Panc1 (cell line): Measurements from ENCODE around the gene MST1R. TPM values are rescaled to one million over a fixed set of nuclear protein-coding genes. Genes with fewer than 3 reads are reported as not detected.

Experiments
- ATAC-seq: fragments of 200-7000 bp; cut with Tn5 transposase; 2 replicates; pipeline ENCODE4 v1.9.1; 2020; ENCODE audit warnings: mild to moderate bottlenecking, moderate library complexity
- BruUV-seq: library from RNA; stranded (reverse); fragments of 400-500 nt; replicated peaks from 2 replicates; lab custom pipeline; 2021; lab: Mats Ljungman, UMichigan
- CTCF ChIA-PET: fragments of 300-600 bp; sonication (Branson Sonifier 250); formaldehyde crosslinking; loops from one replicate; lab custom pipeline; 2022; ENCODE audit warnings: antibody characterized with exemption; lab: Charles Lee
- POLR2A ChIA-PET: fragments of 300-600 bp; sonication (Branson Sonifier 250); formaldehyde crosslinking; loops from one replicate; lab custom pipeline; 2022; ENCODE audit warnings: antibody characterized with exemption; lab: Charles Lee
- DNase-seq: peaks from one replicate; pipeline ENCODE4 v3.0.0-alpha.2; 2010; ENCODE audit warnings: low read depth, low spot score
- H3K27ac ChIP-seq: 2 replicates; pipeline ENCODE4 v1.5.1; 2011; ENCODE audit warnings: mild to moderate bottlenecking, low read length, inconsistent platforms
- H3K27me3 ChIP-seq: fragments of 200-500 bp; sonication (Bioruptor generic); 2 replicates; pipeline ENCODE4 v1.6.0; 2014; ENCODE audit warnings: low read length, inconsistent platforms; ENCODE audit not compliant: control insufficient read depth, insufficient read depth
- H3K36me3 ChIP-seq: fragments of 200-500 bp; sonication (Bioruptor generic); 2 replicates; pipeline ENCODE4 v1.5.1; 2014; ENCODE audit warnings: inconsistent platforms, mild to moderate bottlenecking, low read length, moderate library complexity; ENCODE audit not compliant: control insufficient read depth, insufficient read depth
- H3K4me1 ChIP-seq: 2 replicates; pipeline ENCODE4 v1.5.1; 2011; ENCODE audit warnings: inconsistent platforms, mild to moderate bottlenecking, low read length, moderate library complexity; ENCODE audit not compliant: control insufficient read depth, insufficient read depth
- H3K4me3 ChIP-seq, 2 experiments: 2 replicates each; pipeline ENCODE4 v1.5.1; 2011 to 2012; ENCODE audit warnings: low read depth in 2 of 2, low read length in 2 of 2, mild to moderate bottlenecking in 2 of 2, inconsistent platforms in 1 of 2, moderate library complexity in 1 of 2
- H3K9me3 ChIP-seq: fragments of 200-500 bp; sonication (Bioruptor generic); 2 replicates; pipeline ENCODE4 v1.5.1; 2014; ENCODE audit warnings: low read depth, mild to moderate bottlenecking, inconsistent platforms, low read length, moderate library complexity; ENCODE audit not compliant: control insufficient read depth, insufficient read depth
- CTCF ChIP-seq: fragments of 450-650 bp; IDR thresholded peaks from 2 replicates; pipeline ENCODE4 v1.5.1; 2017; ENCODE audit warnings: mild to moderate bottlenecking
- POLR2AphosphoS5 ChIP-seq: IDR thresholded peaks from 2 replicates; pipeline ENCODE4 v1.6.1; 2012; ENCODE audit warnings: mild to moderate bottlenecking, low read depth, low read length, moderate library complexity
- REST ChIP-seq, 2 experiments: IDR thresholded peaks; 2 replicates each; pipeline ENCODE4 v1.6.1; 2011 to 2012; ENCODE audit warnings: low read depth in 2 of 2, control low read depth in 1 of 2, low read length in 1 of 2, mild to moderate bottlenecking in 1 of 2, moderate library complexity in 1 of 2; ENCODE audit not compliant: insufficient read depth in 1 of 2
- SIN3A ChIP-seq: IDR thresholded peaks from 2 replicates; pipeline ENCODE4 v1.6.1; 2012; ENCODE audit warnings: low read depth, mild to moderate bottlenecking, low read length, moderate library complexity, borderline replicate concordance; ENCODE audit not compliant: insufficient read depth
- TCF7L2 ChIP-seq: IDR thresholded peaks from 2 replicates; pipeline ENCODE4 v1.6.1; 2011; ENCODE audit warnings: mild to moderate bottlenecking, low read depth, low read length, inconsistent platforms
- in situ Hi-C: cut with HindIII; loops from 2 replicates; pipeline ENCODE4 v1.10.0; 2016; ENCODE audit warnings: low sequenced_read_pairs, low pct_unique_long_range_greater_than_20kb
- intact Hi-C: fragments of 100-400 bp; cut with micrococcal nuclease; formaldehyde crosslinking; loops from one replicate; pipeline ENCODE4 v1.10.0; 2022; ENCODE audit not compliant: unreplicated experiment
- total RNA-seq: library from RNA; stranded (reverse); gene quantifications from one replicate; pipeline ENCODE4 v1.2.1, GENCODE V29; 2021; ENCODE audit not compliant: unreplicated experiment

Gene MST1R
- total RNA-seq, 1 experiment from 2014 or later = 27.5 TPM

- Histone ChIP-seq H3K4me3 (no peak overlapping the region), H3K4me1 (no peaks in the 10 kb centered on the region), H3K36me3 (no peaks in the 10 kb centered on the region), H3K27me3 (no peaks in the 10 kb centered on the region), H3K27ac (no peak overlapping the region), H3K9me3 (no peaks in the 10 kb centered on the region)
- intact Hi-C loops (no loop called here), in situ Hi-C loops (no loop called here)
- DNase-seq (no peak), ATAC-seq (no peak)
- no TSS peak for BruUV-seq
- POLR2A ChIA-PET = no interaction called here
- TF ChIP-seq SIN3A (no peak), REST (IDR thresholded peaks at IDR 0.05; ENCODE audit: insufficient read depth in 1 of 2, low read depth in 2 of 2, low read length in 1 of 2) (no peak), TCF7L2 (no peak), CTCF (no peak), POLR2AphosphoS5 (no peak)
- CTCF ChIA-PET = no interaction called here
Measured at GRCh38 chr3:49879721-49880120, 24.0 kb downstream of the MST1R start.

- Histone ChIP-seq H3K27me3 (no peaks in the 10 kb centered on the region), H3K9me3 (no peaks in the 10 kb centered on the region), H3K4me1 (no peaks in the 10 kb centered on the region), H3K27ac (no peak overlapping the region), H3K4me3 (no peak overlapping the region), H3K36me3 (no peaks in the 10 kb centered on the region)
- DNase-seq (no peak), ATAC-seq (no peak)
- ChIA-PET POLR2A (no interaction called here), CTCF (no interaction called here)
- intact Hi-C loops (no loop called here), in situ Hi-C loops (no loop called here)
- BruUV-seq = no TSS peak
- no peak for TF ChIP-seq SIN3A
- no peak for TF ChIP-seq REST (IDR thresholded peaks at IDR 0.05; ENCODE audit: insufficient read depth in 1 of 2, low read depth in 2 of 2, low read length in 1 of 2)
- TF ChIP-seq TCF7L2 = no peak
- no peak for TF ChIP-seq CTCF
- TF ChIP-seq POLR2AphosphoS5 = no peak
Measured at GRCh38 chr3:49878686-49879085, 25.0 kb downstream of the MST1R start.
